HG03521 (cell line): ENCODE results near the gene SPEM2.

Source experiments
- ATAC-seq: cut with Tn5 transposase; IDR thresholded peaks from one replicate; pipeline ENCODE4 v1.9.1; 2021; ENCODE audit warnings: mild to moderate bottlenecking, moderate library complexity; ENCODE audit not compliant: unreplicated experiment

The SPEM2 gene

GRCh38 chr17:7425316-7425715, at the start of gene SPEM2:
Gene SPEM2, plus strand, starts transcription at chr17:7425616. Its CDS starts 73 bp downstream, at chr17:7425689.
- no peak for ATAC-seq

- ATAC-seq, result no peak
Observed at GRCh38 chr17:7379134-7379533, 46.3 kb upstream of the SPEM2 start.

GRCh38 chr17:7380321-7380720, 45.1 kb upstream of the SPEM2 start:
- ATAC-seq, result no peak

- no peak for ATAC-seq
Observed at GRCh38 chr17:7380855-7381683, 44.3 kb upstream of the SPEM2 start, which contains the start of gene TNK1. Gene TNK1, plus strand, starts transcription at chr17:7381089. Its CDS starts 1,838 bp downstream, at chr17:7382927.

- no peak for ATAC-seq
Observed at GRCh38 chr17:7382901-7383300, 42.5 kb upstream of the SPEM2 start.

- no peak for ATAC-seq
Observed at GRCh38 chr17:7383371-7383741, 42.1 kb upstream of the SPEM2 start.

- peak; percentile 70 for ATAC-seq
Observed at GRCh38 chr17:7383742-7384488, 41.5 kb upstream of the SPEM2 start.

GRCh38 chr17:7384489-7385081, 40.8 kb upstream of the SPEM2 start:
- ATAC-seq, result no peak

GRCh38 chr17:7388856-7389255, 36.6 kb upstream of the SPEM2 start:
- ATAC-seq, result no peak

- no peak for ATAC-seq
Observed at GRCh38 chr17:7389924-7390910, 35.2 kb upstream of the SPEM2 start.

- ATAC-seq, result no peak
Observed at GRCh38 chr17:7391307-7391706, 34.1 kb upstream of the SPEM2 start.

GRCh38 chr17:7392696-7393612, 32.5 kb upstream of the SPEM2 start:
- no peak for ATAC-seq

- ATAC-seq, result peak; percentile 25
Observed at GRCh38 chr17:7393613-7394451, 31.6 kb upstream of the SPEM2 start.

GRCh38 chr17:7394452-7395191, 30.8 kb upstream of the SPEM2 start, which contains the start of gene PLSCR3:
Gene PLSCR3, minus strand, starts transcription at chr17:7394525. Its CDS starts 415 bp downstream, at chr17:7394110.
- peak; percentile 74 for ATAC-seq

- no peak for ATAC-seq
Observed at GRCh38 chr17:7396147-7396546, 29.3 kb upstream of the SPEM2 start.

- no peak for ATAC-seq
Observed at GRCh38 chr17:7398612-7399011, 26.8 kb upstream of the SPEM2 start.

- ATAC-seq, result no peak
Observed at GRCh38 chr17:7403043-7403726, 22.2 kb upstream of the SPEM2 start.
